DMS 273 (cell line): ENCODE measurements around the gene NPIPA5.
"Not testable (repeated sequence)": the region's sequence is repeated elsewhere in the genome, so short reads cannot be mapped to it uniquely, and the experiment has no call there.

Experiments used
- DNase-seq: peaks from one replicate; lab custom pipeline; 2025; ENCODE audit not compliant: unreplicated experiment; lab: John Stamatoyannopoulos, UW

The NPIPA5 gene

DNA sequence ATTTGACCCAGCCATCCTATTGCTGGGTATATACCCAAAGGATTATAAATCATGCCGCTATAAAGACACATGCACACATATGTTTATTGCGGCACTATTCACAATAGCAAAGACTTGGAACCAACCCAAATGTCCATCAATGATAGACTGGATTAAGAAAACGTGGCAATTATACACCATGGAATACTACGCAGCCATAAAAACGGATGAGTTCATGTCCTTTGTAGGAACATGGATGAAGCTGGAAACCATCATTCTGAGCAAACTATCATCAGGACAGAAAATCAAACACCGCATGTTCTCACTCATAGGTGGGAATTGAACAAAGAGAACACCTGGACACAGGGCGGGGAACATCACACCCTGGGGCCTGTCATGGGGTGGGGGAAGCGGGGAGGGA, 14.9 kb upstream of the NPIPA5 start:
- not testable (repeated sequence) for DNase-seq

- DNase-seq: not testable (repeated sequence)
Observed at GRCh38 chr16:15389916-15390315, 11.8 kb upstream of the NPIPA5 start.

- not testable (repeated sequence) for DNase-seq
Observed at GRCh38 chr16:15388060-15388459, 10.0 kb upstream of the NPIPA5 start.

DNA sequence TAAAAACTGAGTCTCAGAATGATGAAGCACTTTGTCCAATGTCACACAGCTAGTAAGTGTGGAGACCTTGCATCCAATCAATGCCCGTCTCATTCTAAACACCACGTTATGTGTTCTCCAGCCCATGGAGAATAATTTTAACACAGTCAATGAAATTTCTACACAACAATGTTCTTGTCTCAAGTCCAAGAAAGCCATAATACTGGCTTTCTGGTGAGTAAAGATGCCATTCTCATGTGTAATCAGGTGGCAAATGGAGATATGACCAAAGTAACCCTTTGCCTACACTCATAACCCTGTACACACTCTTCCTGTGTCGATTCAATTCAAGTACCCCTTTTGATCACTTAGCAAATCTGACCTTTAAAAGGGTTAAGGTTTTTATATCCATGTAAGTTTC, 4.7 kb upstream of the NPIPA5 start:
- DNase-seq: not testable (repeated sequence)

- not testable (repeated sequence) for DNase-seq
Observed at GRCh38 chr16:15357495-15357894, 20.6 kb downstream of the NPIPA5 start.

DNA sequence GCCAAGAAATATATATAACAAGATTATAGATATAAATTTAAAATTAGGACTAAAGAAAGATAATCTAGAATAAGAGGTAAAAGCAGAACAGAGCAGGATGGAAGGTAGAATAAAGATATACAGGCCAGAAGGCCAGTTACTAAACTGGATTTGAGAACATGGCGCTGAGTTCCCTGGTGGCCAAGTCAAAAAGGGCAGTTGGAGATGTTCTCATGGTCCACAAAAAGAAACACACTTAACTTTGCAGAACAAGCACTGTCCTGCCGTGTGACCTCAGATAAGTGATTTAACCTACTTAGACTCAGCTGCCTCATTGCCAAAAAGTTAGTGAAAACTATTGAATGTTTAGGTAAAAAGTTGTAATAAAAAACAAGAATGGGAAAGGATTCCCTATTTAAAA, 23.2 kb downstream of the NPIPA5 start:
- DNase-seq: not testable (repeated sequence)

DNA sequence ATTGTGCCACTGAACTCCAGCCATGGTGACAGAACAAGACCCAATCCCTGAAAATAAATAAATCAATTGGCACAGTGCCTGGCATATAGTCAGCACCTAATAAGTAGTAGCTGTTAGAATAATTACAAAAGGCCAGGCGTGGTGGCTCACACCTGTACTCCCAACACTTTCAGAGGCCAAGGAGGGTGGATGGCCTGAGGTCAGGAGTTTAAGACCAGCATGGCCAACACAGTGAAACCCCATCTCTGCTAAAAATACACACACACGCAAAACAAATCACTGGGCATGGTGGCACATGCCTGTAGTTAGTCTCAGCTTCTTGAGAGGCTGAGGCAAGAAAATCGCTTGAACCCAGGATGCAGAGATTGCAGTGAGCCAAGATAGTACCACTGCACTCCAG, 25.2 kb downstream of the NPIPA5 start:
- not testable (repeated sequence) for DNase-seq

DNA sequence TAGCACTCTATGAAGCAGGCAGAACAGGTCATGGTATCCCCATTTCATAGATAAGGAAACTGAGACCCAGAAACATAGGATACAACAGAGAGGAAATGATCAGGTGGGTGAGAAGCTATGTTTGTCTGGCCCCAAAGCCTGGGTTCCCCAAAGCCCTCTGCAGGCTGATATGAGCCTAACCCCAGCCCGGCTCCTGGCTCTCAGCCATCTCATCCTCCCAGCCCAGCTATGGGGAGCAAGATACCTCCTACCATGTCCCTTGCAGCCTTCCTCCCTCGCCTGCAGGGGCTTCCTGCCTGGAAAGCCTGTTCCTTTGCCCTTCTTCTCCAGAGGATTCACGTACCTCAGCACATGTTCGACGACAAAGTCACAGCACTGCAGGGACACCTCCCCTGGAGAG, 26.3 kb downstream of the NPIPA5 start:
- not testable (repeated sequence) for DNase-seq

GRCh38 chr16:15351251-15351650, 26.8 kb downstream of the NPIPA5 start:
- not testable (repeated sequence) for DNase-seq

DNA sequence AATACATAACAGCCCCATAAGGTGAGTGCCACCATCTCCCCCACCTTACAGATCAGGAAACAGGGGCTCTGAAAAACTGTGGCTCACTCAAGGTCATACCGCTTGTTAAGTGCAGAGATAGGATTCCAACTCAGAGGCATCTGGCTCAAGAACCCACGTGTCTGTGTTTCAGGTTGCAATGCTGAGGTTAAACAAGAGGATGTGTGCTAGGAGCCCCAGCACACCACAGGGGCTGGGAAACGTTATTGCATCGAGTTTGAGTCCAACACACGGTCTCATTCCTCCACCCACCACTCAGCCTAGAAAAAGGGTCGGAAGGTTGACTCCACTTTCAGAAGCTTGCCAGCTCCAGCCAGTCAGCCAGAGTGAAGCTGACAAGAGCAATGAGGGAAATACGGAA, 29.4 kb downstream of the NPIPA5 start:
- not testable (repeated sequence) for DNase-seq

DNA sequence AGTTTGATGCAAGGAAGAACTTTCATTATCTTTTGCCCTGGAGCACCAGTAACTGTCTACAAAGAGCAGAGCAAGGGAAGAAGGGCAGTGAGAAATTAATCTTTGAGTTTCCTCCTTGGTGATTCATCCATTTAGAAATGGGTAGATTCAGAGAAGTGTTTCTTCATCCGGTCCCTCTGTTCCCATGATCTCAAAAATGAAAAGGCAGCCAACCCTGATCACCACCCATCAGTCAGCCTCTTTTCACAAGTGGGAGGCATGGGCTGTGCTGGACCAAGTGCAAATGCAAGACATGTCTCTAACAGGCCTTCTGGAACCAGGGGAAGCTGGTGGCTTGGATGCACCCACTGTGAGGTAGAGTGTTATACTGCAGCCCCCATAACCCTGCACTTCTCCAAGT, 35.8 kb downstream of the NPIPA5 start:
- DNase-seq: not testable (repeated sequence)

DNA sequence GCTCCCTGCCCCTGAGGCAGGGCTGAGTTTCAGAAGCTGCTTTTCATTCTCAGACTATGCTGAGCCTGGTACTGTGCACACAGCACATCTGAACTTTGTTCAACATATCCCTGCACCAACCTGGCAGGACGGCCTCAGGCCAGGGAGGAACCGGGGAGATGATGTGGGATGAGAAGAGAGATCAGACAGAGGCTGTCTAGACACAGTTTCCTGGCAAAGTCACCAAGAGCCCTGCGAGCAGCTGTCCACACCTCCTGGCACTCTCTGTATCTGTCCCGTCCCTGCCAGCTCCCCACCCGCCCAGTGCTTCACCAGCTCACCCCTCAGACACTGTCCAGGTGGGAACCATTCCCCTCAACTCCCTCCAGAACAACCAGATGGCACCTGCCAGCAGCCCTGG, 39.1 kb downstream of the NPIPA5 start:
- not testable (repeated sequence) for DNase-seq

DNA sequence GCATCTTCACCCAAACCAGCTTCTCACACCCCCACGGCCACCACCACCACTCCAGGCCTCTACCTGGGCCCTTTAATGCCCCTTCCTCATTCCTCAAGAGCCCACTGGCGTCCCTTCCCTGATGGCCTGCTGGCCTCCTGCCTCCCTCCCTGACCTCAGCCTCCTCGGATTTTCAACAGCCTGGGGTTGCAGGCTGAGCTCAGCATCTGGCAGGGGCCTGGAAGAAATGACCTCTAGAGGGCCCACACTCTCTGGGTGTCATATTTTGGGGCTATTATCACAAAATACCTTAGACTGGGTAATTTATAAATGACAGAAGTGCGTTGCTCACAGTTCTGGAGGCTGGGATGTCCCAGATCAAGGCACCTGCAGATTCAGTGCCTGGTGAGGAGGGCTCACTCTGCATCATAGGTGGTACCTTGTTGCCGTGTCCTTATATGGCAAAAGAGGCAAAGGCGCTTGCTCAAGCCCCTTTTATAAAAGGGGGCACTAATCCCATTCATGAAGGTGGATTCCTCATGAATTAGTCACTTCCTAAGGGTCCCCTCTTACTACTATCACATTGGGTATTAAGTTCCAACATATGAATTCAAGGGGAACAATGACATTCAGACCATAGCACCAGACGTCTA, 40.0 kb downstream of the NPIPA5 start:
- not testable (repeated sequence) for DNase-seq

GRCh38 chr16:15335609-15336008, 42.5 kb downstream of the NPIPA5 start:
- DNase-seq: not testable (repeated sequence)

DNA sequence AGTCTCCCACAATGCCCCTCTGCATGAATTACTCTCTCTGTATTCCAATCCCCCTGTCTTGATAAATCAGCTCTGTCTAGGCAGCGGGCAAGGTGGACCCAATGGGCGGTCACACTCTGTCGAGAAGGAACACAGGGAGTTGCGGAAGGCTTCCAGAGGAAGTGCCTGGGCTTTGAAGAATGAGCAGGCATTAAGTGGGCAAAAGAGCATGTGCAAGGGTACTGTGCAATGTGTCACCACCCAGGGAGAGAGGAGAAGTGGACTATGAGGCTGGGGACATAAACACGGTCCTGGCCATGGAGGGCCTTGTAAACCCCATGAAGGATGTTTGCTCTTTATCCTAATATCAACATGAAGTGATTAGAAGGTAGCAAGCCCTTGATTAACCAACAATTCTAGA, 44.1 kb downstream of the NPIPA5 start:
- DNase-seq: not testable (repeated sequence)

DNA sequence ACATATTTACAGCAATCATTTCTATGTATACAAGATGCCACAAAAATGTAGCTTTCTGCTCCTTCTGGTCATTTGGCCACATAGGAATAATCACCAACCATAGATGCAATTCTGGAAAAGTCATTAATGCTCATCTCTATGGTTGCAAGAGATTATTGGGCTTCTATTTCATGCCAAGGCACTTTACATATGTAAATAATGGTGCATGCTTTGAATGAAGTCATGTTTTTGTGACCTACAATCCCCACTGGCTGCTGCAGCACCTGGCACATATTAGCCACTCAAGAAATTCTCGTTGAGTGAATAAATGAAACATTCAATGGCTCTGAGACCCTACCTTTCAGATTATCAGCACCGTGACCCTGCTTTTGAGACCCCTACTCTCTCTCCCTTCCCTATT, 47.1 kb downstream of the NPIPA5 start:
- DNase-seq: not testable (repeated sequence)

DNA sequence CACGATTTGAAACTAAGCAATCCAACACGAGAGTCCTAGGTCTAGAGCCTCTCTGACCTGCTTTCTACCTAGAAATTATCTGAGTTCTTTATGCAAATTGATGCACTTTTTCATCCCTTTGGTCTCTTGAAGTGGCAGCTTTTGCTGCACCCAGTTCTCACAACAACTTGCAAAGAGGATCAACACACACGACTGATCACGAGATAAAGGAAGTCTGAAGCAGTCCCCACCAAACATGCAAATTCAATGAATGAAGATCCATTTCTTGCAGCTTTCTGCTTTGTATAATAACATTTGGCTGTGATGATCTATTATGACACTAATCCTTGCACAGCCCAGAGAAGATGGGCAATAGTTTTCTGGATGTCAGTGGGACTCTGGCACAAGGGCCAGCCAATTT, 53.1 kb downstream of the NPIPA5 start:
- not testable (repeated sequence) for DNase-seq

- DNase-seq: not testable (repeated sequence)
Observed at GRCh38 chr16:15323373-15323772, 54.7 kb downstream of the NPIPA5 start.

DNA sequence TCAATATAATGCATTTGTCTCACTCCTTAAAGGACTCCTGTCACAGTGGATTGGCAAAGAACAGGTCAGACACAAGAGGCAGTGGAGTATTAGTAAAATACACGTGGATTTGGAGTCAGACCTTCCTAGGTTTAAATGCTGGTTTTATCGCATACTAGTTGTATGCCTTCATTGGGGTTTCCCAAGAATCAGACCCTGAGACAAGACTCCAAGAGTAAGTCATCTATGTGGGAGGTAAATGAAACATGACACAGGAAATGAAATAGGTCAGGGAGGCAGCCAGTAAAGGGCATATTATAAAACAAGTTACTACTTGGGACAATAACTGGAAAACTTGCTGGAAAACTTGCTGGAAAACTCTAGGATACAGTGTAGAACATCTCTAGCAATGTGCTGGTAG, 56.9 kb downstream of the NPIPA5 start:
- not testable (repeated sequence) for DNase-seq

- DNase-seq: not testable (repeated sequence)
Observed at GRCh38 chr16:15314562-15314961, 63.5 kb downstream of the NPIPA5 start.
